GM04503 (cell line): ENCODE measurements around the gene PHF23.
A peak's percentile ranks its signal among the peaks of the same experiment; 100 is the strongest.
"Not testable (repeated sequence)": the region's sequence is repeated elsewhere in the genome, so short reads cannot be mapped to it uniquely, and the experiment has no call there.

Experiments
- DNase-seq: peaks from one replicate; pipeline ENCODE4 v3.0.0-alpha.2; 2012; ENCODE audit warnings: low read depth

The PHF23 gene

DNA sequence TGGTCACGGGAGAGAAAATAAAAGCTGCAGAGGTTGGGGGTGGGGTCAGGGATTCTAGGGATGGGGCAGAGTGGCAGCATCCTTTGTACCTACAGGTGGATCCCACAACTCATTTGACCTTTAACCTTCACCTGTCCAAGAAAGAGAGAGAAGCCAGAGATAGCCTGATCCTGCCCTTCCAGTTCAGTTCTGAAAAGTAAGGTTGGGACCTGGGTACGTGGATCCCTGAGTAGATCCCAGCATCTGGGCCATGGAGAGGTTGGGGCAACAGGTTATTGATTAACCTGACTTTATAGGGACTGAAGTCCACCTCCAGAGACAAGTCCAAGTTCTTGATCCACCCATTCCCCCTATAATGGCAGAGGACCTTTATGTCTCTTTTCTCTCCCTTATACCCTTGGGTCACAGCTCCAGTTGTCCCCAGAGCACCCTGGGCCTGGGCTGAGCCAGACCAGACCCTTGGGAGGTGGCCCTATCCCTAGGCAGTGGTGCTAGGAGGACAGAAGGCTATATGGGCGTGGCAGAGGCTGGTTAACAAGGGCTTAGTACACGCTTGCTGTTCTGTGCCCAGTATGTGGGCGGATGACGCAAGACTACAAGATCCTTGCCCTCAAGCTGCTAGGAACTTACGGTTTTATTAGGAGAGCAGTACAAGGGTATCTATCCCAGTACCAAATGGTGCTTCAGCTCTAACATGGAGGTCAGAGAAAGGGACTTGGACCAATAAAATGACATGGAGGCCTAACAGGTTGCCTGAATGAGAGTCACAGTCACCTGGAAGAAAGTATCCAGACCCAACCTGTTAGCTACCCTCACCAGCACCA, 19.7 kb upstream of the PHF23 start:
- no peak for DNase-seq

DNA sequence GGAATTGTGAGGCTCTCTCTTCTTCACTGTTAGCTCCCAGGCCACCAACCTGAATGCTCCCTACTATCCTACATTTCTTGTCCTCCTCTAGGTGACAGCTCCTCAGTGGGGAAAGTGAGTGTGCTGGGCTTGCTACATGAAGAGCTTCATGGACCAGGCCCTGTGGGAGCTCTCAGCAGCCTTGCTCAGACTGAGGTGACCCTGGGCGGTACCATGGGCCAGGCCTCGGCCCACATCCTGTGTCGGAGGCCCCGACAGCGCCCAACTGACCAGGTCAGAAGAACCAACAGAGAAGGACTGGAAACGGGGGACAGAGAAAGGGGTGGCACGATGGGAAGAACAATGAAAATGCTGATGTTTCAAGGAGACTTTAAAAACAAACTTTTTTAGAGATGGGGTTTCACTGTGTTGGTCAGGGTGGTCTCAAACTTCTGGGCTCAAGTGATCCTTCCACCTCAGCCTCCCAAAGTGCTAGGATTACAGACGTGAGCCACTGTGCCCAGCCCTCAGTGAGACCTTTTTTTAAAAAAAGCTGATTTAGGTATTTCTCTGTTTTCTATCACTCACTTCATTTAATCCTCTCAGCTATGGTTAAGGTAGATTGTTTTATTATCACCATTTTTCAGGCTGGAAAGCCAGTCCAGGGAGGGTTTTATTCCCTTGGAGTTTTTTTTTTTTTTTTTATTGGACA, 17.7 kb upstream of the PHF23 start:
- no peak for DNase-seq

DNA sequence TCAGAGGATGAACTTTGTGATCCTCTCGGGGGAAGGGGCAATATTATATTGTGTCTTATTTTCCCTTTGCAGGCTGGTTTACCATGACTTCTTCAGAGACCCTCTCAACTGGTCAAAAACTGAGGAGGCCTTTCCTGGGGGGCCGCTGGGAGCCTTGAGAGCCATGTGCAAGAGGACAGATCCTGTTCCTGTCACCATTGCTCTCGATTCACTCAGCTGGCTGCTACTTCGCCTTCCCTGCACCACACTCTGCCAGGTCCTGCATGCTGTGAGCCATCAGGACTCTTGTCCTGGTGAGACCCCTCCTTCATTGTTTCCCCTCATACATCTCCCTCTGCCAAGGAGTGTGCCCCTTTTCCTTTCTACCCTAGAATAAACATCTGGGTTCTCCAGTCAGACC, 15.3 kb upstream of the PHF23 start:
- DNase-seq, result no peak

DNA sequence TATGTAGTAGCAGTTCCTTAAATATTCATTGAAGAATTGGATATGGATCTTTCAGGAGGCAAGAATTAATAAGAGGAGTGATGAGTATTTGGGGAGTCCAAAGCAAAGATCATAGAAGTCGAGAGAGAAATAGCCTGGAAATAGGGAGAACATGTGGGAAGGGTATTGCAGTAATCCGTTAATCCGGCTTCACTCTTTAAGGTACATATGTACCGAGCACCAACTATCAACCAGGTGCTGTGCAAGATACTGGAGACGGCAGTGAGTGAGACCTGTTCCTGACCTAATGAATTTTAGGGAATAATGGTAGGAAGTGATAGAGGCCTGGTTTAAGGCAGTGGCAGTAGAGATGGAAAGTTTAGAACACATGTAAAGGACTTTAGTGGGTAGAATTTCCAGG, 13.8 kb upstream of the PHF23 start:
- DNase-seq, result no peak

DNA sequence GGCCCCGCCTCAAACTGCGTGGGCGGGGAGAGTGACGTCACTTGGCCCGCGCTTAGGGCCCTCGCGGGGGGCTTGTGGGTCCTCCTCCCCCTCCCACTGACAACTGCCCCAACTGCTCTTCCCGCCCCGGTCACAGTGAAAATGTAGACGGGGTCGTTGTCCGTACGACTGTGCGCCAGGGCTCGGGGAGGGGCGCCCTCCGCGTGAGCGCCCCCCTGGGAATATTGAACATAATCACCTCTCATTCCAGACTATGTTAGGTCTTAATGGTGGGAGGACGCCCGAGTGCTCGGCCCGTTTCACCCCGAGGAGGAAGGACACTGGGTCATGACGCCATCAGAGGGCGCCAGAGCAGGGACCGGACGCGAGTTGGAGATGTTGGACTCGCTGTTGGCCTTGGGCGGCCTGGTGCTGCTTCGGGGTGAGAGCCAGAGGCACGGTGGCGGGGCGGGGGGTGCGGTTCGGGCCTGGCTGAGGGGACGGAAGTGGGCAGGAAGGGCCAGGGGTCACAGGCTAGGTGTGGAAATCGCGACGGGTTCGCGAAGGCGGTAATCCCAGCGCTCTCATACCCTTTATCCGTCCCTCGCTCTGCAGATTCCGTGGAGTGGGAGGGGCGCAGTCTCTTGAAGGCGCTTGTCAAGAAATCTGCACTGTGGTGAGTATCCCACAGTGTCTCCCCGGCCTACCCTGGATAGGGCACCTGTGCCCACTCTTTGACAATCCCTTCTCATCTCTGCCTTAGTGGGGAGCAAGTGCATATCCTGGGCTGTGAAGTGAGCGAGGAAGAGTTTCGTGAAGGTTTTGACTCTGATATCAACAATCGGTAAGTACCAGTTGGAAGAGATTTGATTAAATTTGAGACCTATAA, 13.2 kb upstream of the PHF23 start, which contains the start of gene ELP5:
Gene ELP5, plus strand, starts transcription at position 40 of the 868 bp plus-strand sequence. Its CDS starts 336 bp downstream, at position 376.
- DNase-seq, result no peak

DNA sequence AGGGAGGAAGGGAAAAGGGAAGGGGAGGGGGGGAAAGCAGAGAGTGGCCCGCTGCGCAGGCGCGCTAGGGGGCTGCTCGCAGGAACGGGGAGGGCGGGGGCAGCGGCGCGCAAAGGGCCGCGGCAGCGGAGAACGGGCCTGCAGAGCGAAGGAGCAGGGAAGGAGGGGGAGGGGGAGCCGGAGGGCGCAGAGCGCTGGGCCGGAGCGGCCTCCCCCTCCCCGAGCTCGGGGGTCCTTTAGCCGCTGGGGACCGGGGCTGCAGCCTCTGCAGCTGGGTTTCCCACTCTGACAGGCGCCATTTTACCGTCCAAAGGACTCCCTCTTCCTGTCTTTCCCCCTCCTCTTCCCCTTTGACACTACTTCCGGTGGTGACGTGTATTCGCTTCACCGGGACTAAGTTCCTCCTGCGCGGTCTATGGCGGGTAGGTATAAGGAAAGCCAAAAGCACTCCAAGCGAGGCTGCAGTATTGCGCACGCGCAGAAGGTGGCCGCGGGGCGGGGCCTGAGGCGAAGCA, 12.5 kb upstream of the PHF23 start, which contains the start of gene CTDNEP1:
Gene CTDNEP1, minus strand, starts transcription at position 74 of the 515 bp plus-strand sequence. CDS start 438 bp downstream, outside the sequence.
- peak; percentile 98 for DNase-seq

DNA sequence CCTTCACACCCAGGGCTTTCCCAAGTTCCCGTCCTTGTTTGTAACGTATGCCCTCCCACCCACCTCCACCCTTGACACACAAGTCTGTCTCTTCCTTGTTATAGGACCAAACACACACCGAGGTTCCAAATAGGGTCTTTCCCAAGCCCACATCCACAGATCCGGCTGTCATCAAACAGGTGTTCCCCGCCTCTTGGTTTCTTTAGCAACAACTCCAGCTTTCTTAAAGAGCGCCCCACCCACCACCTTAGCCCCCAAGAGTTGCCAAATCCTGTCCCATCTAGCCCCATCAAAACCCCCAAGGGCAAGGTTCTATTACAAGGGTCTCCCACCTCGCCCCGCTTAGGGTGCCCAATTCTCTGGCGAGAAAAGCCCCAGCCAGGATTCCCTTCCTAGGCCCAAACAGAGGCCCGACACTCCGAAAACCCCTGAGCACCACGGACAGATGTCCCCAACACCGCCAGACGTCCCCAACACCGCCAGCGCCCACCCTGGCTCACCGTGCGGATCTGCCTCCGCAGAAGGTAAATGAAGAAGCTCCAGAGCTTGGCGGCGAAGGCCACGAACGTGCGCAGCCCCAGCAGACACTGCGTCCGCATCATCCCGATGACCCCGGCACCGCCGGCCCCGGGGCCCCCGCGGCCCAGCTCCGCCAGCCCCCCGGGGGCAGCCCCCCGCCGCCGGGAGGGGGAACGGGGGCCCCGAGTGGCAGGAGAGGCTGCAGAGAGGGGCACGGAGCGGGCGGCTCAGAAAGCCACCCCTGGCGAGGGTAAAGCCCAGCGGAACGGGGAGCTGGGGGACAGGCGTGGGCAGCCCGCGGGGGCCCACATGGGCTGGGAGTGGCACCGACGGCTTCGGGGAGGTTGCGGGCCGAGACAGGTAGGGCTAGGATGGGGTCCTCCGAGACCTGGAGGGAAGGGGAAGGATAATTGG, 11.7 kb upstream of the PHF23 start:
- no peak for DNase-seq

DNA sequence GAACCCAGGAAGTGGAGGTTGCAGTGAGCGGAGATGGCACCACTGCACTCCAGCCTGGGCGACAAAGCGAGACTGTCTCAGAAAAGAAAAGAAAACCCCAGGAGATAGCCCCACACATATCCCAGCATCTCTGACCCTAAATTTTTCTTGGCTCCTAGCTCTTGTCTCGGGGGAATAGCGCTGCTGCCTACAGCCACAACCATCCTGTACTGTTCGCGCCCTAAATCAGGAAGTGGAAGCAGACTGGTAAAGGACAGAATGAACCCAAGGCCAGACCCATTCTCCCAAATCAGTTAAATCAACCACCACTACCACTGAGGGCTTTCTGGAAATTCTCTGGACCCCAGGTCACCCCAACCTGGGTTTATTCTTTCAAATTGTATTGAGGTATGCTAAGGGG, 10.6 kb upstream of the PHF23 start:
- DNase-seq, result no peak

DNA sequence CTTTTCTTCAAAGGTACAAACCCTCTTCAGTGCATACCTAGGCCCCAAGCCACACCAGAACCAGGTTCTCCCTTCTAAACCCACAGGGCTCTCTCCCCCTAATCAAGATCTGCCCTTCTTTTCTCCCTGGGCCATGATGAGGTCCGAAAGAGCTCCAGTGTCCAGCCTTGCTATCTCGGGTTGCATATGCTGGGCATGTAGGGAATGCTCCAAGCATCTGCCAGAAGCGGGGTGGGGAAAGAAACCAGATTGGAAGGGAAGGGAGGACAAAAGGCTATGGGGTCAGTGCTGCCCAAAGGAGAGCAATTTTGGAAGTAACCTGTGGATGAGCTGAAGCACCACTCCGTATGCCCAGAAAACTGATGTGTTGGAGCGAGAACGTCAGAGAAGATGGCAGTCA, 10.0 kb upstream of the PHF23 start:
- DNase-seq, result no peak

DNA sequence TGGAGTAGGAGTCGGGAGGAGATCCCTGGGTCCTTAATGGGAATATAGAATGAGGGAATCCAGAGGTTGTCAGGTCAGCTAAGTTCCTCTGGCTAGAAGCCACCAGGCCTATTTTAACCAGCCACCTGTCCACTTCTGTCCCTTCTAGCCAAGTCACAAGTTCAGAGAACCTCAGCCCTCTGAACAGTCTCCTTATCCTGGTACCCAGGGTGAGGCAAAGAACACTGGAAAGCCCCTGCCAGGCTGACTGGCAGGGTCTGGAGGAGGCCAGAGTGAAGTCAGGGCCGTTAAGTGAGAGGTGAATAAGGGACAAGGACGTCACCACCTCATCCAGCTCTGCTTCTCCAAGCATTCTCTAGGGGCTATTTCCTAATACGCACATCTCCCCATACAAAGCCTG, 9.5 kb upstream of the PHF23 start:
- DNase-seq, result no peak

DNA sequence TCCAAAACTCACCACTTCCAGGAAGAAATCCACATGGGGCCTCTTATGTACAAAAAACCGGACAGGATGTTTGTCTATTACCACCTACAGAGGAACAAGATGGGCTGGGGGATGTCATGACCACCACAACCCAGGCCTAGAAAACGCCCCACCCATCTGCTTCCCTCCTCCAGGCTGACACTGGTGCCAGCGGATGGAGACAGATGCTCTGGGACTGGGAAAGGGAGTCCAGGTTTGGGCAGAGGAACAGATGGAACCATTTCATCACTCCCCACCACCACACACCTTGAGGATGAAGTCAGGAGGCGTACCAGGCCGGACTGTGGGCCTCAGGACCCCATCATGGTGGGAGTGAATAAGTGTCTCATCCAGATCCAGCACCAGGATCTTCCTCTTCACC, 7.5 kb upstream of the PHF23 start:
- no peak for DNase-seq

DNA sequence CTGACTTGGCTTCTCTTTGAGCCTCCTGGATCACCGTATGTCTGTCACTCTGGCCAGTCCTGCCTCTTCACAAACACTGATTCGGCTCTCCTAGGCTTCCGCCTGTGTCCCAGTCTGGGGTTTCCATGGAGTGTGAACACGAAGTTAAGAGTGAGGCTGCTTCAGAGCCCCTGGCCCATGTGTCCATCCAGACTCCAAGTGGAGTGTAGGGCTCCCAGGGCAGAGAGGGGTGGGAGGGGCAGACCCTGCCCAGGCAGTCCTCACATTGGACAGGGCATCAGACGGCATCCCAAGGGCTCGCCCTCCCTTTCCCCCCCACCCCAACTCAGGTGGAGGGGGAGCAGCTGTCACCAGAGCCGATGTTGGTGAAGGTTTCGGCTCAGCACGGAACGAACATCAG, 4.6 kb upstream of the PHF23 start:
- not testable (repeated sequence) for DNase-seq

DNA sequence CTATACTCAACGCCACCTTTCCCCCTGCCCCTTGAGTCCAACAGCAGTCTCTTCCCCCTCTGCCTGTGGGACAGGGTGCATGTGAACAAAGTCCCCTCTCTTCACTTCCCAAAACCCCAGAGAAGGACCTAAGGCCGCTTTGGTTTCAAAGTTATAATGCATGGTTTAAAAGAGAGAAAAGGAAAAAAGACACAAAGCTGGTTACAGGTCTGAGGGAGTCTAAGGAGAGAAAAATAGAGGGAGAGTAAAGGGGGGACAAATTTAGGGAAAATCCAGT, 4.1 kb upstream of the PHF23 start:
- DNase-seq, result no peak

DNA sequence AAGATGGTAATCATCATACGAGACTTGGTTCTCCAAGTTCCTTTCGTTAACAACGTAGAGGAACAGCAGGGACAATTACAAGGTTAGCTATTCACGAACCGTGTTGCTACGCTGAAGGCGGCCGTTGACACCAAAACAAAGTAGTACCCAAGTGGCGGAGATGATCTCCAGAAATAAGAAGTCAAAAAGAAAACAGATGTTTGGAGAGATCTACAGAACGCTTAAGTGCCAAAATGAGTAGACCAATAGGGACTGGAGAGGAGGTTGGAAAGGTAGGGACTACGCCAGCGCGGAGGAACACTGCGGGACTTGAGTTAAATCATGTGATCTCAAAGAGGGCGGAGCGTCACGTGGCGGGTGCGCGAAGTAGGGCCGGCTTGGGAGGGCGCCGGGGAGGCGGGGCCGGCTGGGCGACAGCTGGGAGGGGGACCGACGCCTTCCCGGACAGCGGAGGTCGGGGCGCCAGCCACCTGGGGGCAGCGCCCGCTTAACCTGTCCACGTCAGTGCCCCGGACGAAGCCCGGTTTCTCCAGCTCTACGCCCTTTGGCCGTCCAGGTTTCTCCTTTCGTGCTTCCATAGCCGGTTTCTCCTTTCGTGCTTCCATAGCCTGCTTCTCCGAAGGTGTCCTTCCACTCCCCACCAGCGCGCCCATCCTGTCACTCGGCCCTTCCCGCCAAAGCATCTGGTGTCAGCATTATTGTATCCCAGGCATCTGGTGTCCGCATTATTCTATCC, 3.6 kb upstream of the PHF23 start:
- peak; percentile 79 for DNase-seq

DNA sequence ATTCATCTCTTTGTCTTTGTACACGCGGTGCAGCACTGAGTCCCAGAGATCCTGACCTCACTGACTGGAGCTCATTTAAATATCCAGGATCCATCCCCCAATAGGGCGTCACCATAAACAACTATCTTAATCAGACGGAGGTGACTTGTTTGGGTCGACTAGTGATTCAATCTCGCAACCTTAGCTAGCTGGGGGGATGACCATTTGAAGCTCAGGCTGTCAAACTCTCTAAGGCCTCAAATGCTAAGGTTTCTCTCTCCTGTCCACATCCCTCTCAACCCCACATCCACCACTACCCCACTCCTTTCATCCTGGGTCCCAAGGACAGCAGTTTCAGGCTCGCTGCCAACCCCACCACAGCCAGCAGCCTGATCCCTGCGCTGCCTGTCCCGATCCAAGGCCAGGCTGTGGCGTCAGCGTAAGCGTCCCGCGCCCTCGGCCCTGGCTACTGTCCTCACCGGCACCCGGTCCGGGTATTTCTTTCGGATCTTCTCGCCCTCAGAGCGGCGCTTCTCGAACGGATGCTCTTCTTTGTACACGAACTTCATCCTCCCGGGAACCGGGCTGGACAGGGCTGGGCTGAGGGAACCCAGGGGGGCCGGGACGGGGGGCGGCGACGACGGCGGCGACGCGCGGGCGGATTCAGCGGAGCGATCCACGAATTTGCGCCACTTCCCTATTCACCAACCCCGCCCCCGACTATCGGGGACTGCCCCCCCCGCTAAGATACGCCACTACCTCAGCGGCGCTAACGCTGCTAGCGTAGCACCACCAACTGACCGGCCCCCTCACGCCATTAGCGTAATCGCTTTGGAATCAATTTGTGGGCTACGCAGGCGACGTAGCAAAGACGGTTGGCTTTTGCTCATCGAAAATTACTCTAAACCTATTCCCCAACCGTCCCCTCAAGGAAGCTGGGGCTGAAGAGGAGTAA, 2.8 kb upstream of the PHF23 start, which contains the start of gene GABARAP:
Gene GABARAP, minus strand, starts transcription at position 667 of the 934 bp plus-strand sequence. Its CDS starts 119 bp downstream, at position 548.
- no peak for DNase-seq

DNA sequence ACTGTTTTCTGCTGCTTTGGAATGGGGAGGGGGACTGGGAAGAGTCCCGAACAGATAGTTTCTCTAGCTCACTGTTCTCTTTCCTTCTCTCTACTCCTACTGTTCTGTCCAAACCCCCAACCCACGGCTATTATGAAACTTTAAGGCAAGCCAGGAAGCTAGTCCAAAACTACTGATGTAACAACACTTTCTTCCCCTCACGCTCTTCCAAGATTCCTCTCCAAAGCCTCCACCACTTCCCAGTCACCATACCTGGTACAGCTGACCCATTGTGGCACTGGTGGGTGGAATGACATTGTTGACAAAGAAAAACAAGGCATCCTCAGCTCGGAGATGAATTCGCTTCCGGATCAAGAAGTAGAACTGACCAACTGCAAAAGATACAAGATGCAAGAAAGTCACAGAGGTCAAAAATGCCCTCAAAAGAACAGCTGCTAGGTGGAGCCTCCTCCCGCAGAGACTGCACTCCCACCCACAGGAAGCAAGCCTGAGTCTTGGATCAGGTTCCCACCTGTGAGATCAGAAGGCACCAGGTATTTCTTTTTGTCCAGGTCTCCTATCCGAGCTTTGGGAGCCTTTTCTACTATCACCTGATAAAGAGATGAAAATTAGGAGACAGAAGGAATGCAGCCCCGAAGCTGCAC, 2.0 kb upstream of the PHF23 start:
- no peak for DNase-seq

DNA sequence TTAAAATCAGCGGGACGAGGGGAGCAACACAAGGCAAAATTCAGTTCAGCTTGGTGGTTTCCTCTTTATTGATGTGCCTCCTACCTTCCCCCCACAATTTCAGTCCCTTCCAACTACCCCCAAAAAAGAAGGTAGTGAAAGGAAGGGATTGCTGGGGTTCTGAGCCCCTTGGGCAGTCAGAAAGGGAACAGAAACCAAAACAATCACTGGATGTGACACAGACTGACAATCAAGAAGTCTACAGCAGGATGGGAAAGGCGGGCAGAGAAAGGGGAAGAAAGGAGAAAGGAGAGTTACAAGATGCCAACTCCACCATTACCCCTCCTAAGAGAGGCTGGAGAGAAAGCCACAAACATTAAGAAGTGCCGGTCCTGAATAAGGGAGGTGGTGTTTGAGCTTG, 1.1 kb upstream of the PHF23 start:
- no peak for DNase-seq

DNA sequence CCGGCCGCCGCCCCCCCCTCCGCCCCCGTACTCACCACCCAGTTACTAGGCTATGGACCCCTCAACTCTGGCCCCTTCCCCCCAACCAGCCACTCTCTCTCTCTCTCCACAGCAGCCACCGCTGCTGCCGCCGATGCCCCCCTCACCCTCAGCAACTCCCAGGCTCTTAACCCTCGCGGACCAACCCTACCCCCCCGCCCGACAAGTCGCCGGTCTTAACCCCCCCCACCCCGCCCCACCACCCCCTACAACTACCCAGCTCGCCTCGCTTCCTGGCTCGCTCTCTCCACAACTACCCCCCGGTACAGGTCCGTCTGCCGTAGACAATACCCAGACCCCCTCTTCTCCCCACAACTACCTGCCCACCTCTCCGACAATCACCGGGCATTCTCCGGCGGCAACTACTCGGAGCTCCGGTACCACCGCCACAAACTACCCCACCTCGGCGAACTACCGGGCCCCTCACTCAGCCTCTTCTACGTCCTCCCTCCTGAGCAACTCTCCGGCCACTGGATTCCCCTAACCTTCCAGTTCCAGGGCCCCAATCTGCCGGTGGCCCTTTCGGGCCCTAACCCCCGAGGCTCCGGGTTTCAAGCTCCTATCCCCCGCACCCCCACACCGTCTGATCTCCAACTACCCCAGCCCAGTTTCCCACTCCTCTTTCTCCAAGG, 702 bp downstream of the PHF23 start:
- no peak for DNase-seq
